CD4-positive, alpha-beta T cell treated with Interleukin-15 for 4 hours (primary cell): Measurements from ENCODE around the gene CABCOCO1.
"Not testable (repeated sequence)": the region's sequence is repeated elsewhere in the genome, so short reads cannot be mapped to it uniquely, and the experiment has no call there.

Experiments used
- DNase-seq: peaks from one replicate; pipeline ENCODE4 v3.0.0-alpha.2; 2020; ENCODE audit warnings: low spot score

CABCOCO1 gene

DNA sequence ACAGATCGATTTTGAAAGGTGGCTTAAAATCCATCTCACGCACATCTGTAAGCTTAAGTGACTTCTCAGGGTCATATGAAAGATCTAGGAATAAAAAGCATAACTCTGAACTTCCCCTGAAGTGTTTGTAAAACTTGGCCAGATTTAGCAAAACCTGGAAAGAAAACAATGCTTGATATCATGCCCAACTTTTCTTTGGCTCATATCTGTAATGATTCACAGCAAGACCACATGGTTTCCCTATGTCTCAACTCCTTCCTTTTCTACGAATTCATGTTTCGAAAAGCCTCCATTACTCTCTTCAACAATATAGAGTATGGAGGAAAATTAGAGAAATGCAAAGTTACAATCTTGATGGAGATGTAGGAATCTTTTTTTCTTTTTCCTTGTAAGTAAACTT, 20.1 kb upstream of the CABCOCO1 start:
- no peak for DNase-seq

GRCh38 chr10:61643316-61643751, 19.4 kb upstream of the CABCOCO1 start:
- no peak for DNase-seq

GRCh38 chr10:61653699-61654098, 9.0 kb upstream of the CABCOCO1 start:
- no peak for DNase-seq

GRCh38 chr10:61655335-61655851, 7.3 kb upstream of the CABCOCO1 start:
- DNase-seq, result no peak

GRCh38 chr10:61663466-61663865, 737 bp downstream of the CABCOCO1 start:
- DNase-seq, result no peak

DNA sequence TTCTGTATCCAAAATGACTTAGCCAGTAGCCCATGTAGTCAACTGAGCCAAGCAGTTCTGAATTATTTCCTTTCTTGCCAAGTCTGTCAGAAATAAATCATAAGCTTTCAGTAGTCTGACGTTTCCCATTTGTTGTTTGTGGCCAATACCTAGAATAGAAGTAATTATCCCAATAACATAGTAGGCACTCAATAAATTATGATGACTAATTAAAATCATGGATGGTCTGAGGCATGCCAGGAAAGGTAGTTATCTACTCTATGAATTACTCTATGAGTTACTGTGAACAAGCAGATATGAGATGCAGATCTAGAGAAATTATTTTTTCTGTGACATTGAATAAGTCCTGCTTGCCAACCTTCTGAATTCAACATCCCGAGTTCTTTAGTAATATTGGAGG, 2.3 kb downstream of the CABCOCO1 start:
- DNase-seq, result no peak

DNA sequence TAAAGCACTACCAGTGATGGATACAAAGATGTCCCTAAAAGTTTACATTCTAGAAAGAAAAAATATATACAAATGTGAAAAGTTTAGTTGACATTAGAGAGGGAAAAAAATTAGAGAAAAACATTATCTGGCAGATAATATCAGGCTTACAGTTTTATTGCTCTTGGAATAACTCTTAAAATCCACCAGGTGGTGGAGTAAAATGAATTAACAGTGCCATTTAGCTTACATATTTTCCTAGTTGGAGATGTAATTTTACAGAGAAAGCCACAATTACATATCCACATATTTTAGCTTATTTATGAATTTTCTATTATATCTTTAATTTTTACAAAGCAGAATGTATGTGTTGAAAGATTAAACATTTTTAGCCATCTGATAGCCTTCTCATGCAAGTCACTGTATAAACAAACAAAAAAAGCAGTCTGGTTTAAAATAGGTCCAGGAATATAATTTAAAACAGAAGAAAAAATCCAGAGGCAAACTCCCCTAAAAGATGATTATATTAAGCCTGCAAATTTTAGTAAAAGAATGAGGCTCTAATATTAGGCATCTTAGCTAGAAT, 6.5 kb downstream of the CABCOCO1 start:
- DNase-seq, result no peak

- DNase-seq, result no peak
Measured at GRCh38 chr10:61669849-61670248, 7.1 kb downstream of the CABCOCO1 start.

- no peak for DNase-seq
Measured at GRCh38 chr10:61673360-61673759, 10.6 kb downstream of the CABCOCO1 start.

DNA sequence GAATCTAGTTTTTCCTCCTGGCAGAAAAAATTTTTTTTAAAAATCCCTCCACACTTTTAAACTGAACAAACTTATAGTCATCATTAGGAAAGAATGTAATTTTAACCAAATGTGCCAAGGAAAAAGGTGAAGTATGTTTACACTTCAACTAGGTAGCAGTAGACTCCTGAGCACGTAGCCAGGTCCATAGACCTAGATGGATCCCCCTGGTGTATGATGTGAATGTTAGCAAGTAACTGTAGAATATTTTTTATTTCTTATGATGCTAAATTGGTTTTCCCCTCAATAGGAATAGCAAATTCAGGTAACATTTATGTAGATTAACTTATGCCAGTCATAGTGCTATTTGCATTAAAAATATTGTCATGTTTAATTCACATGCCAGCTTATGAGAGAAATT, 19.6 kb downstream of the CABCOCO1 start:
- DNase-seq, result no peak

- no peak for DNase-seq
Measured at GRCh38 chr10:61683319-61683718, 20.6 kb downstream of the CABCOCO1 start.

DNA sequence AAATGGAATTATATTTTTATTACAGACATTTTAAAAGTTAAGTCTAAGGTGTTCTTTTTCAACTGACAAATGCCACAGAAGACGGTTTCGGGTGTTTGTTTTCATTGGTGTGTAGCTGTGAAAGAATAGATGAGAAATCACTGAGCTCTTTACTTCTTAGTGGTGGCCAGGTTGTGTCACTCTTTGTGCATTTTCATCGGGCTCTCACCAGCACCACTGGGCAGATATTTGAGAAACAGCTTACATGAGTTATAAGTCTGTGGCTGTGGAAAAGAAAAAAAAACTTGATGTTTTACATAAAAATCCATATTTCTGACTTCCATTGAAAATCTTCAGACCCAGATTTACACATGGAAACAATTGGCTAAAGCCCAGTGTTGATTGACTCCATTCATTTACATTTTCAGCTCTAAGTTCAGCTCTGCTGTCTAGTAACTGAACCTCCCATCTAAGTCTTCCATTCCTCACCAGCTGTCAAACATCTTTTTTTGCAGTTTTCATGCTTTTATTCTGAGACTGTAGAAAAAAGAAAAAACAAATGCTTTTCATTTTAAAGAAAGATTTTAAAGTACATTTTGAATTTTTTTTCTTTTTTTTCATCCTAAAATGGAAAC, 22.3 kb downstream of the CABCOCO1 start:
- DNase-seq, result no peak

- DNase-seq, result no peak
Measured at GRCh38 chr10:61688551-61689308, 26.0 kb downstream of the CABCOCO1 start.

- DNase-seq, result not testable (repeated sequence)
Measured at GRCh38 chr10:61691667-61692066, 28.9 kb downstream of the CABCOCO1 start.

DNA sequence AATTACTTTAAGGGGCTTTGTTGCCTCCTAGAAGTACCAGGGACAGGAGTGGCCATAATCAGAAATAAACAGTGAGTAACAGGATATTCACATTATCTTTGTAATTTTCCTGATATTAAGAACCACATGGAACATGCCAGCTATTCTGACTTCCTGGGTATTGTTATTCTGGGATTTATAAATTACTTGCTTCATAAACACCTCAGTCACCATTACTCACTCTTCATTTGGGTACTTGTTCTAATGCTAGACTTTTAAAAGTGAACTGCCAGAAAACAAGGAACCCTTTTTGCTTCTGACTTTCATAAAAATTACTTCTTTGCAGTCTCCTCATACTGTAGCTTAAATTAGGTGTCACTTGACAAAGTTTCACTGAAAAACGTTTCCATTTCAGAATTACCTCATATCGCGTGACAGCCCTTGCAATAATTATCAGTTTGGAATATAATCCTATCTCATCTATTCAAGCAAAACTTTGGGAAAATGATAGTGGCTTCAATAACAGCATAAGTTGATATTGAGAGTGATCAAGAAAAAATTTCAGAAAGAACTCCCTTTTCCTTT, 29.8 kb downstream of the CABCOCO1 start:
- no peak for DNase-seq

GRCh38 chr10:61698968-61699655, 36.4 kb downstream of the CABCOCO1 start:
- no peak for DNase-seq

DNA sequence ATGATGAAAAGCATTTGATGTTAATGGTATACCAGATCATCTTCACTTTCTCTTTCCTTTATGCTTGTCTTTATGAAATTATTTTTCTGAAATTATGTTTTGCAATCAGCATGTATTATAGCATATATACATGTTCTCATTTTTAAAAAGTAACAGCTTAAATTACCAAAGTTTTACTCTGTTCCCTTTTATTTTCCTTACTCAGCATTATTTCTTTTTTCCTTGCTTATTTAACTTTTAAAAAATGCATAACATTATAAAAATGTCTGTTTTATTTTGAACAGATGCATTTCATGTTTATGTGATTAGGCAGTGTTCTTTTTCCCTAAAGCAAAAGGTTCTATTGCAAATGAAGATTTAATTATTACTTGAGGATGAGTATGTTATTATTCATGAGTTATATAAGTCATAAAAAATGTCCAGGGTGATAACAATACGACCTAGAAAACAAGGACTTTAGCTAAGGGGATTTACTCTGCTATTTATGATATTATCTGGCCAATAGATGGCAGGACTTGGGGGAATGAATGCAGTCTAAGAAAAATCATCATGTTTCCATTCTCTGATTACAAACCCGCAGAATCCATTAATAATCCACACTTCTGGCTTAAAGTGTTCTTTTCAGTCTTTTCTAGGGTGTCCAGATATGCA, 38.5 kb downstream of the CABCOCO1 start:
- no peak for DNase-seq

- DNase-seq, result no peak
Measured at GRCh38 chr10:61701706-61702105, 39.0 kb downstream of the CABCOCO1 start.

DNA sequence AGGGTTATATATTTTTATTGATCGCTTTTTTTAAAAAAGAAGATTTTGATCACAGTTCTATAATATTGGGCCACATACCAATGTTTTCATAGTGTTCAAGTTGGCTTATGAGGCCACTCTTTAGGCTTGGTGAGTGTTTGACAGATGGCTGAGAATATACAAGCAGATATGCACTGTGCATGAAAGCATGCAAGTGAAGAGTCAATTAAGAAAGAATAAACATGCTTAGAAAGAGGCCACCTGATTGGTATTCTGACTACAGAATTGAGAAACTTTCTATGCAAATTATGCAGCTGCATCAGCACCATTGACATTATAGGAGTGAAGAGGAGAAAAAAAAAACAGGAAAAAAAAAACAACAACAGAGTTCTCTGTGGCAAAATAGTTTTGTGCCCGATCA, 39.9 kb downstream of the CABCOCO1 start:
- DNase-seq, result no peak

DNA sequence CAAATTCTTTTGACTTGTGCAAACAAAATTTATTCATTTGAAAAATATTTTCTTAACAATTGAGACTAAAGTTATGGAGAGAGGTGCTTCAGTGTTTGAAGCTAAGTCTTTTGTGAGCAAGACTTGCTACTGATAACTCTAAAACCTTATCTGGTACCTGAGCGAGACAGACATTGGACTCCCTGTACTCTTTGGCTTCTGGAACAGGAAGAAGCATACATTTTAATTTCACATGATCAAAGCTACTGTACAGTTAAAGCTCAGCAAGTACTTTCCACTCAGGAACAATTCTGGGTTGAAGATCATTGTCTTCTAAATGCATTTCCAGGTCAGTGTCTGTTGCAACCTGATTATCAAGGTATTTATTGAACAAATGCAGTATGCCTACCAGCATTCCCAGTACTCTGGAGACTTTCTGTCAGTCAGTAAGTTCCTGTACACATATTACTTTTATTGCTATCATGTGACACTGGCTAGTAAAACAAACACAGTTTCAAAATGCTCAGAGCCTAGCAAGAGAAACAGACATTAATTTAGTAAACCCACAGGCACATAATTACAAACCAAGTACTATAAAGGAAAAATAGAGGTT, 42.4 kb downstream of the CABCOCO1 start:
- DNase-seq, result no peak

DNA sequence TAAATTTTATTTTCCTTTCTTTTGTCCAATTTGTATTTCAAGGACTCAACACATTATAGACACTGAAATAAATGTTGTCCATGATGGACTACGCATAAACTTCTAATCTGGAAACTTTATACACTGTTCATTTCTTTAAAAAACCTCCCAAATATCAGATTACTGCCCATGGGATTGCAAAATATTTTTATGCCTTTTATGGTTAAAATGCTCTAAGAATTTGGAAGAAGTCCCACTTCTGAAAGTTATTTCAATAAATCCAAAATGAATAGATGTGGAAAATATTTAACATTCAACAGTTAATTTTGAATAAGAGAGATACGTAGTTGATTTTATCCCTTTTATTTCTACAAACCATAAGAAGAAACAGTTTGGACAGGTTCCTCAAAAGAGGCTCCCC, 46.1 kb downstream of the CABCOCO1 start:
- no peak for DNase-seq
